ENCODE results near the gene MCRS1.
A peak's percentile ranks its signal among the peaks of the same experiment; 100 is the strongest.

The MCRS1 gene

GRCh38 chr12:49541140-49541861 is 26.6 kb downstream of the MCRS1 start:
- peaks cover 34% of the 10 kb centered on the region for H3K27me3 ChIP-seq (replicated peaks; ENCODE audit: insufficient read depth, low read length)
- no peak for DNase-seq

GRCh38 chr12:49540229-49541139 is 27.5 kb downstream of the MCRS1 start:
- Histone ChIP-seq H4K20me1 (ENCODE audit: insufficient read depth, low read length) (no peaks in the 10 kb centered on the region), H3K9ac (ENCODE audit: low read length) (no peak overlapping the region), H3K9me3 (replicated peaks; ENCODE audit: insufficient read depth, low read length) (no peaks in the 10 kb centered on the region), H3K4me1 (ENCODE audit: low read length) (no peaks in the 10 kb centered on the region), H2AFZ (ENCODE audit: low read length) (no peak overlapping the region), H3K27me3 (replicated peaks; ENCODE audit: insufficient read depth, low read length) (peaks cover 35% of the 10 kb centered on the region), H3K9me2 (replicated peaks; ENCODE audit: insufficient read depth, low read length) (no peaks in the 10 kb centered on the region), H3K4me2 (ENCODE audit: low read depth, low read length) (no peak overlapping the region), H3K79me2 (ENCODE audit: low read length) (no peaks in the 10 kb centered on the region), H3F3A (ENCODE audit: insufficient read depth, low read length) (0 out of 2 replicates have a peak, but pooled peaks cover 7% of the 10 kb centered on the region), H3K36me3 (replicated peaks; ENCODE audit: insufficient read depth, low read length) (no peaks in the 10 kb centered on the region), H3K4me3 (ENCODE audit: low read length) (no peak overlapping the region), H3K27ac (ENCODE audit: low read length) (no peak overlapping the region)
- no peak for DNase-seq
- TF ChIP-seq EZH2 (optimal IDR thresholded peaks at IDR 0.05; ENCODE audit: low read depth, low read length) (no peak), EZH2phosphoT487 (IDR thresholded peaks at IDR 0.05; ENCODE audit: low read length) (no peak), CTCF (IDR thresholded peaks at IDR 0.05; ENCODE audit: low read length) (no peak)

More at GRCh38 chr12:49541140-49541861, 26.6 kb downstream of the MCRS1 start:
- Histone ChIP-seq H3K79me2 (ENCODE audit: low read length) (no peaks in the 10 kb centered on the region), H4K20me1 (ENCODE audit: insufficient read depth, low read length) (no peaks in the 10 kb centered on the region), H3F3A (ENCODE audit: insufficient read depth, low read length) (0 out of 2 replicates have a peak, but pooled peaks cover 7% of the 10 kb centered on the region), H2AFZ (ENCODE audit: low read length) (no peak overlapping the region), H3K9me2 (replicated peaks; ENCODE audit: insufficient read depth, low read length) (no peaks in the 10 kb centered on the region), H3K4me1 (ENCODE audit: low read length) (no peaks in the 10 kb centered on the region), H3K36me3 (replicated peaks; ENCODE audit: insufficient read depth, low read length) (no peaks in the 10 kb centered on the region), H3K9me3 (replicated peaks; ENCODE audit: insufficient read depth, low read length) (no peaks in the 10 kb centered on the region), H3K4me2 (ENCODE audit: low read depth, low read length) (no peak overlapping the region), H3K9ac (ENCODE audit: low read length) (no peak overlapping the region), H3K4me3 (ENCODE audit: low read length) (no peak overlapping the region), H3K27ac (ENCODE audit: low read length) (no peak overlapping the region)
- no peak for TF ChIP-seq CTCF (IDR thresholded peaks at IDR 0.05; ENCODE audit: low read length)

GRCh38 chr12:49539406-49540228 is 28.3 kb downstream of the MCRS1 start:
- no peak overlapping the region for H3K9ac ChIP-seq (ENCODE audit: low read length)
- no peak overlapping the region for H2AFZ ChIP-seq (ENCODE audit: low read length)
- no peaks in the 10 kb centered on the region for H3K79me2 ChIP-seq (ENCODE audit: low read length)
- H3K27ac ChIP-seq (ENCODE audit: low read length), result no peak overlapping the region
- H3F3A ChIP-seq (ENCODE audit: insufficient read depth, low read length), result 0 out of 2 replicates have a peak, but pooled peaks cover 9% of the 10 kb centered on the region
- TF ChIP-seq EZH2 (optimal IDR thresholded peaks at IDR 0.05; ENCODE audit: low read depth, low read length), result peak; percentile 92
- TF ChIP-seq EZH2phosphoT487 (IDR thresholded peaks at IDR 0.05; ENCODE audit: low read length), result no peak
- H3K27me3 ChIP-seq (replicated peaks; ENCODE audit: insufficient read depth, low read length), result peaks cover 35% of the 10 kb centered on the region
- H3K4me2 ChIP-seq (ENCODE audit: low read depth, low read length), result no peak overlapping the region
- no peak overlapping the region for H3K4me3 ChIP-seq (ENCODE audit: low read length)
- no peaks in the 10 kb centered on the region for H4K20me1 ChIP-seq (ENCODE audit: insufficient read depth, low read length)
- no peaks in the 10 kb centered on the region for H3K4me1 ChIP-seq (ENCODE audit: low read length)
- DNase-seq, result no peak
- H3K9me2 ChIP-seq (replicated peaks; ENCODE audit: insufficient read depth, low read length), result no peaks in the 10 kb centered on the region
- H3K9me3 ChIP-seq (replicated peaks; ENCODE audit: insufficient read depth, low read length), result no peaks in the 10 kb centered on the region
- no peaks in the 10 kb centered on the region for H3K36me3 ChIP-seq (replicated peaks; ENCODE audit: insufficient read depth, low read length)
